Effector memory CD4-positive, alpha-beta T cell (primary cell): ENCODE measurements around the gene AQP3.

Experiments used
- DNase-seq, 3 donors: peaks; one replicate each; pipeline ENCODE4 v3.0.0-alpha.2; 2020
- H3K27ac ChIP-seq: 2 replicates; pipeline ENCODE4 v1.7.0; 2013; ENCODE audit warnings: mild to moderate bottlenecking, low read length, moderate library complexity; ENCODE audit not compliant: insufficient read depth, poor library complexity, severe bottlenecking
- H3K27me3 ChIP-seq: replicated peaks from 2 replicates; pipeline ENCODE4 v1.7.0; 2013; ENCODE audit warnings: mild to moderate bottlenecking, low read length; ENCODE audit not compliant: insufficient read depth, control insufficient read depth, poor library complexity, severe bottlenecking
- H3K36me3 ChIP-seq: 2 replicates; pipeline ENCODE4 v1.7.0; 2013; ENCODE audit warnings: mild to moderate bottlenecking, low read length, moderate library complexity; ENCODE audit not compliant: control insufficient read depth, insufficient read depth
- H3K4me1 ChIP-seq: 2 replicates; pipeline ENCODE4 v1.7.0; 2013; ENCODE audit warnings: low read length, mild to moderate bottlenecking; ENCODE audit not compliant: control insufficient read depth, insufficient read depth, poor library complexity, severe bottlenecking
- H3K4me3 ChIP-seq: 2 replicates; pipeline ENCODE4 v1.7.0; 2013; ENCODE audit warnings: low read length, low read depth, mild to moderate bottlenecking; ENCODE audit not compliant: insufficient read depth, poor library complexity, severe bottlenecking
- H3K9me3 ChIP-seq: 2 replicates; pipeline ENCODE4 v1.7.0; 2013; ENCODE audit warnings: mild to moderate bottlenecking, low read length, moderate library complexity; ENCODE audit not compliant: control insufficient read depth

Gene AQP3

GRCh38 chr9:33472881-33473615, 25.7 kb upstream of the AQP3 start:
- no peaks in the 10 kb centered on the region for H3K27me3 ChIP-seq
- H3K27ac ChIP-seq: peak overlapping the region; percentile 63
- peaks cover 24% of the 10 kb centered on the region for H3K36me3 ChIP-seq
- H3K4me3 ChIP-seq: peak overlapping the region; percentile 84
- H3K4me1 ChIP-seq: peaks cover 11% of the 10 kb centered on the region
- no peaks in the 10 kb centered on the region for H3K9me3 ChIP-seq
- no peak for DNase-seq

- Histone ChIP-seq H3K4me1 (peaks cover 11% of the 10 kb centered on the region), H3K4me3 (no peak overlapping the region), H3K27ac (no peak overlapping the region), H3K9me3 (no peaks in the 10 kb centered on the region), H3K27me3 (no peaks in the 10 kb centered on the region), H3K36me3 (peaks cover 31% of the 10 kb centered on the region)
- no peak for DNase-seq
Observed at GRCh38 chr9:33472171-33472880, 24.9 kb upstream of the AQP3 start.

- Histone ChIP-seq H3K9me3 (no peaks in the 10 kb centered on the region), H3K27ac (no peak overlapping the region), H3K27me3 (no peaks in the 10 kb centered on the region), H3K4me3 (no peak overlapping the region), H3K36me3 (peaks cover 41% of the 10 kb centered on the region), H3K4me1 (peaks cover 11% of the 10 kb centered on the region)
- no peak for DNase-seq
Observed at GRCh38 chr9:33471361-33471760, 24.0 kb upstream of the AQP3 start.

GRCh38 chr9:33469891-33470290, 22.5 kb upstream of the AQP3 start:
- Histone ChIP-seq H3K27ac (no peak overlapping the region), H3K27me3 (no peaks in the 10 kb centered on the region), H3K4me1 (peaks cover 11% of the 10 kb centered on the region), H3K9me3 (no peaks in the 10 kb centered on the region), H3K4me3 (no peak overlapping the region), H3K36me3 (peaks cover 56% of the 10 kb centered on the region)
- DNase-seq: no peak

GRCh38 chr9:33468797-33469621, 21.6 kb upstream of the AQP3 start:
- DNase-seq: no peak
- H3K4me1 ChIP-seq: peaks cover 11% of the 10 kb centered on the region
- no peaks in the 10 kb centered on the region for H3K9me3 ChIP-seq
- H3K27me3 ChIP-seq: no peaks in the 10 kb centered on the region
- no peak overlapping the region for H3K27ac ChIP-seq
- peaks cover 65% of the 10 kb centered on the region for H3K36me3 ChIP-seq
- H3K4me3 ChIP-seq: no peak overlapping the region

- no peak for DNase-seq
Observed at GRCh38 chr9:33468215-33468730, 20.9 kb upstream of the AQP3 start.

GRCh38 chr9:33467526-33467925, 20.1 kb upstream of the AQP3 start:
- Histone ChIP-seq H3K27me3 (no peaks in the 10 kb centered on the region), H3K36me3 (peaks cover 79% of the 10 kb centered on the region), H3K4me1 (peaks cover 3% of the 10 kb centered on the region), H3K4me3 (no peak overlapping the region), H3K9me3 (no peaks in the 10 kb centered on the region), H3K27ac (no peak overlapping the region)
- no peak for DNase-seq

More at GRCh38 chr9:33468215-33468730, 20.9 kb upstream of the AQP3 start:
- Histone ChIP-seq H3K9me3 (no peaks in the 10 kb centered on the region), H3K27me3 (no peaks in the 10 kb centered on the region), H3K4me1 (peaks cover 11% of the 10 kb centered on the region), H3K27ac (no peak overlapping the region), H3K4me3 (no peak overlapping the region), H3K36me3 (peaks cover 71% of the 10 kb centered on the region)

GRCh38 chr9:33466565-33467495, 19.4 kb upstream of the AQP3 start:
- H3K4me3 ChIP-seq: no peak overlapping the region
- H3K27ac ChIP-seq: peak overlapping the region; percentile 1
- peak; percentile 54 to 69 (median 57) for DNase-seq
- no peaks in the 10 kb centered on the region for H3K4me1 ChIP-seq
- no peaks in the 10 kb centered on the region for H3K27me3 ChIP-seq
- H3K9me3 ChIP-seq: no peaks in the 10 kb centered on the region
- H3K36me3 ChIP-seq: peaks cover 86% of the 10 kb centered on the region
